Stomach (tissue), 4 donors: ENCODE results near the gene FAXC.

Source experiments
- POLR2AphosphoS5 ChIP-seq, 3 donors: sonication (generic); formaldehyde crosslinking; IDR thresholded peaks; one replicate each; pipeline ENCODE4 v1.6.1; 2016; ENCODE audit warnings: antibody characterized with exemption in 3 of 3
- TF ChIP-seq, protein P1 (sequence below), 7 experiments: fragments of 450-650 bp in 4 of 7; fragments of 200-600 bp in 3 of 7; sonication (generic) in 3 of 7; IDR thresholded peaks; one replicate each; pipeline ENCODE4 v1.5.1; 2016 to 2019; ENCODE audit warnings: antibody characterized with exemption in 7 of 7, control low read depth in 2 of 7, mild to moderate bottlenecking in 1 of 7

DNA sequence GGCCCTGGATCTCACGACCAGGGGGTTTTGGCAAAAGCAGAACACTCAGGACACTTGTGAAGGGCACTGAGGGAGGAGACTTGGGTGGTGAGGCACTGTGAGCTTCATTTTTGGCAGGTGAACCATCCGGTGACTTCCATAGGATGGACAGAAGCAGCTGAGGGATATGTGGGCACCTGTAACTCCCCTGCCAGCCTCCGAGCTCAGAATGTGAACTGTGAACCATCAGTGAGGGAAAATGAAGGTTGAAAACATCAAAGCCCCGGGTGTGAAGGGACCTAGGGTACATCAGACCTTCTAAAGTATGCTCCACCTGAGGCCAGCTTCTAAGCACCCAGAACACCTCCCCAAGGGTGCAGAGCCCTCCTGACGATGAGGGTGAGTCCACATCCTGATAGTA lies 53.2 kb downstream of the FAXC start:
- no peak for TF ChIP-seq POLR2AphosphoS5 (IDR thresholded peaks at IDR 0.05)
- TF ChIP-seq, protein P1, sequence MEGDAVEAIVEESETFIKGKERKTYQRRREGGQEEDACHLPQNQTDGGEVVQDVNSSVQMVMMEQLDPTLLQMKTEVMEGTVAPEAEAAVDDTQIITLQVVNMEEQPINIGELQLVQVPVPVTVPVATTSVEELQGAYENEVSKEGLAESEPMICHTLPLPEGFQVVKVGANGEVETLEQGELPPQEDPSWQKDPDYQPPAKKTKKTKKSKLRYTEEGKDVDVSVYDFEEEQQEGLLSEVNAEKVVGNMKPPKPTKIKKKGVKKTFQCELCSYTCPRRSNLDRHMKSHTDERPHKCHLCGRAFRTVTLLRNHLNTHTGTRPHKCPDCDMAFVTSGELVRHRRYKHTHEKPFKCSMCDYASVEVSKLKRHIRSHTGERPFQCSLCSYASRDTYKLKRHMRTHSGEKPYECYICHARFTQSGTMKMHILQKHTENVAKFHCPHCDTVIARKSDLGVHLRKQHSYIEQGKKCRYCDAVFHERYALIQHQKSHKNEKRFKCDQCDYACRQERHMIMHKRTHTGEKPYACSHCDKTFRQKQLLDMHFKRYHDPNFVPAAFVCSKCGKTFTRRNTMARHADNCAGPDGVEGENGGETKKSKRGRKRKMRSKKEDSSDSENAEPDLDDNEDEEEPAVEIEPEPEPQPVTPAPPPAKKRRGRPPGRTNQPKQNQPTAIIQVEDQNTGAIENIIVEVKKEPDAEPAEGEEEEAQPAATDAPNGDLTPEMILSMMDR (IDR thresholded peaks at IDR 0.05) = no peak
